NCI-H1436 treated with DMSO at 0.1 percent for 48 hours (cell line): ENCODE data around the gene RNF152.

Source experiments
- DNase-seq: peaks from one replicate; lab custom pipeline; 2025; lab: John Stamatoyannopoulos, UW

RNF152 gene

GRCh38 chr18:61892683-61893308, at the start of gene RNF152:
Gene RNF152 (minus strand): TSS chr18:61893007. CDS start chr18:61816463, 76,544 bp downstream.
- peak; percentile 39 for DNase-seq

GRCh38 chr18:61941948-61942471, 49.2 kb upstream of the RNF152 start:
- DNase-seq, result no peak

DNA sequence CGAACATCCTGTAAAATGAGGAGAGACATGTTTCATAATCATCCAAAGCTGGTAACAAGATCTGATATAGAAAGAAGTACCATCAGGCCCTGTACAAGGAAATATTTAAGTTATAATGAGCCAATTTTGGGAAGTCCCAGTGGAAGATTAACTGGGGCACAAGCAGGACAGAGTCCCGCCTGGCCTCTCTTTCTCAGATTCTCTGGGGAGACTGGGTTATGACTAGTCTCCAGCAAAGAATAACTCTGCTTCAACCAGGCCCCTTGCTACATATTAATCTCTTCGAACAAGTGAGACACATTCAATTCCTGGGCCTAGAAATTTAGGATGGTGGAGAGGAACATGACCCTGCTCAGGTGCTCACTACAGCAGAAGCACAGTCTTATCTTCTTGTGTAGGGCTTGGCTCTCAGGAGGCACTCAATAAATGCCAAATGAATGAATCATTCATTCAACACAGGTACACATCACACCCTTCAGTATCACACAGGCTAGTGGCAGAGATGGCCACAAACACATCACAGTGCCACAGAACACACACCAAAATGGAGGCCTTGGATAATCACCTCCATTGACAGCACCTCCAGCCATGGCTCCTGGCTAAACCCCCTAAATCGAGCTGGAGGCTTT, 46.4 kb upstream of the RNF152 start:
- DNase-seq, result no peak

GRCh38 chr18:61935362-61935761, 42.6 kb upstream of the RNF152 start:
- DNase-seq, result no peak

GRCh38 chr18:61931654-61932379, 39.0 kb upstream of the RNF152 start:
- DNase-seq, result no peak

DNA sequence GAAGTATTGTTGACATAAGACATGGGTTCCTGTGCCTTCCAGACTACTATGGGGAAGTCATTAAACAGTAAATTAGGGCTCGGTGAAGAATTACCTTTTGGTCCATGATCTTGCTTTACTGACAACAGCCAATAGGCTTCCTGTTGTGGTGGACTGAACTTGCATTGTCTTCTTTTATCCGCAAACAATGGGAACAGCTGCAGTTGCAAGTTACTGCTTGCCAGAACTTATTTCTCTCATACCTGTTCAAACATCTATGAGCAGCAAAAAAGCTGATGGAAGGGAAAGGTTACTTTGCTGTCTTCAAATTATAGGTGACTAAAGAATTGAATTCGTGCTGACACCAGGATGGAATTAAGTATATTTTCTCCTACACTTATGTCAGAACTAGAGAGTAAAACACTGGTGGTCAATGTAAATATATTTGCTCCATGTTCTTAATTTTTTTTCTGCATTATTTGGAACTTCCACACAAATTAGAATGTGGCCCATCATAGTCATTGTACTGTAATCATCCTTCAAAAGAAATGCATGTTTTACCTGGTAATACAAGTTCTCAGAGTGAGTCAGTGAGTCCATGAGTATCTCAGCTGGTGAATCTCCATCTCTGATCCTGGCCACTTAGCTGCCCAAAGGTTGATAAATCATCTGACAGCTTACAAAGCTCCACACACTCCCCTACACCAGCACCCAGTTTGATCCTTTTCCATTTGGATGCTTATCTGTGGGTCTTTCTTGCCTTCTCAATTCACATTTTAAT, 37.3 kb upstream of the RNF152 start:
- DNase-seq, result peak; percentile 65

- DNase-seq, result no peak
Observed at GRCh38 chr18:61926532-61926931, 33.7 kb upstream of the RNF152 start.

DNA sequence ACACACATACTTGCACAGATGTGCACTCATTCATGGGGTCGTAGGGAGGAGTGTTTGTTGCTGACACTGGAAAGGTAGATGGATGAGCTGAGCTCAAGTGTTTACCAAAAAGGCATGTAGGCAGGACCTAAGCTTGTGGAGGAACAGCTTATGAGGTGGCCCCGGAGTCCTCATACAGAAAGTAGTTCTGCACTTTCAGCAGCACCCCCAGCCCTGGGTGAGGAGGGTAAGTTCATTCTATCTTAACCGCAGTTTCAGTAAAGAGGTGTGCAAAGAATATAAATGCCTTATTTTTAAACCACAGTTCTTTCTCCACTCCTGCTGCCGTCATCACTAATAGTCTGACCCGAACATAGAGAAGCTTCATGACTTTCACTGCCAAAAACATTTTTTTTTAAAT, 31.7 kb upstream of the RNF152 start:
- DNase-seq, result no peak

DNA sequence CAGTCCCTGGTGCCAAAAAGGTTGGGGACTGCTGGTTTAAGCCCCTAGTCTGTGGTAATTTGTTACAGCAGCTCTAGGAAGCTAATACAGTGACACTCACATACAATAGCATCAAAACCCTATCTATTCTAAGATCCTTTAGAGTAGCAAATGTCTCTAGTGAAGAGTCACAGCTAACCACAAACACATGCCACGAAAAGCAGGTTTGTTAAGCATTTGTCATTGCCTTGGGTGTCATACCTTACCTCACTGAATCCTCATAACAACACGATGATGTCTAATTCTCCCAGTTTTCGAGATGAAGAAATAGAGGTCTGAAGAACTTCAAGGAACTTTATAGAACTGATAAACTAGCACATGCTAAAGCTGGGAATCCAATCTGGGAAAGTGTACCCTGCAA, 29.6 kb upstream of the RNF152 start:
- DNase-seq, result no peak

DNA sequence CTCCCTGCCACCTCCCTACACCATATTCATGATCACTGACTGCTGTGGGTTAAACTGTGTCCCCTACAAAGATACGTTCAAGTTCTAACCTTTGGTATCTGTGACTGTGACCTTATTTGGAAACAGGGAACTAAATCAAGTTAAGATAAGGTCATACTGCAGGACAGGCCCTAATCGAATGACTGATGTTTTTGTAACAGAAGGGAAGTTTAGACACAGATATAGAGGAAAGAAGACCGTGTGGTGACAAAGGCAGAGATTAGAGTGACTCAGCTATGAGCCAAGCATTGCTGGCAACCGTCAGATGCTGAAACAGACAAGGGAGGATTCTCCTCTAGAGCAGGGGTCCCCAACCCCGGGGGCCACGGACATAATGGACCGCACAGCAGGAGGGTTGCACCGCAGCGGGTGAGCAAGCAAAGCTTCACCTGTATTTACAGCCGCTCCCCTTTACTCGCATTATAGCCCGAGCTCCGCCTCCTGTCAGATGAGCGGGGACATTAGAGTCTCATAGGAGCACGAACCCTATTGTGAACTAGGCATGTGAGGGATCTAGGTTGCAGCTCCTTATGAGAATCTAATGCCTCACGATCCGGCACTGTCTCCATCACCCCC, 28.9 kb upstream of the RNF152 start:
- no peak for DNase-seq

DNA sequence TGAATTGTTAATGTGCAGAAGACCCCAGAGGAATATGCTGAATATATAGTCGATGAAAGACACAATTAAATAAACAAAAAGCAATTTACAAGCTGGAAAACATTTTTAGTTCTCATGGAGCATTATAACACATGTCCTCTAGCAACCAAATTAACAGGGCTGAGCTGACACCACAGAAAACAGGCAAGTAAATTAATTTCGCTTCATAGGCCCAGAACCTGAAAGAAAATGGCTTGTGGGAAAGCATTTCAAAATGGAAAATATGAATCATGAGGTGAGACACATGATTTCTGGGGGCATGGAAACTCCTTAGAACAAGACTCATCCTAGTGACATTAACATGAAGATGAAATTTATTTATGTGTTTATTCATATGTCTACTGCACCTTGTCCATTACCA, 25.0 kb upstream of the RNF152 start:
- DNase-seq, result no peak

GRCh38 chr18:61912476-61912875, 19.7 kb upstream of the RNF152 start:
- no peak for DNase-seq

- DNase-seq, result no peak
Observed at GRCh38 chr18:61910101-61910500, 17.3 kb upstream of the RNF152 start.

GRCh38 chr18:61908661-61909060, 15.9 kb upstream of the RNF152 start:
- no peak for DNase-seq

DNA sequence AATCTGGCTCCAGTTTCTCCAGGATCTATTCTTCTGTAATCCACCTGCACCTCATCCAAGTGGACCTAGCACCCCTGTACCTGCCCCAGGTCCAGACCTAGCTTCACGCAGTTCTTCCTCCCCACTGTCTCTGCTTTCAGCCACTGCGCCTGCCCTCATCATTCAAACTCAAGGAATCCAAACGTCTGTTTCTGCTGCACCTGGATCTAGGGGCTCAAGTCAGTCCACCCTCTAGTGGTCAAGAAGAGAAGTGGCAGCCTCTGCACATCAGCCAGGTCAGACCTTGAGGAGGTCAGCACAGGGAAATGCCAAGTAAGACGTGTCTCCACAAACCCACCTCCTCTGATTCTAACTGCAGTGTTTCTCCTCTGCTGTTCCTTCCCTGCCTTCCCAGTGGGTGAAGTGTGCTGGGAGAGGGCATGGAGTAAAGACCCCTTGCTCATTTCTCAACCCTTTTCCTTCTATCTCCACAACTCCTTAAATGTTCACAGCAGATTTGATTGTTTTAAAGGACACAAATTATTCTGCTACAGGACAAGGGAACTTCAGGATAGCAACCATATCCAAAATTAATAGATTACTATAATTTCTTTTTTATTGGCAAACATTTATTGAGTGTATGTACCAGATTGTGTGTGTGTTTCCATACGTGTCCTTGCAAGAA, 8.6 kb upstream of the RNF152 start:
- DNase-seq, result peak; percentile 9

- DNase-seq, result no peak
Observed at GRCh38 chr18:61900504-61901281, 7.9 kb upstream of the RNF152 start.

DNA sequence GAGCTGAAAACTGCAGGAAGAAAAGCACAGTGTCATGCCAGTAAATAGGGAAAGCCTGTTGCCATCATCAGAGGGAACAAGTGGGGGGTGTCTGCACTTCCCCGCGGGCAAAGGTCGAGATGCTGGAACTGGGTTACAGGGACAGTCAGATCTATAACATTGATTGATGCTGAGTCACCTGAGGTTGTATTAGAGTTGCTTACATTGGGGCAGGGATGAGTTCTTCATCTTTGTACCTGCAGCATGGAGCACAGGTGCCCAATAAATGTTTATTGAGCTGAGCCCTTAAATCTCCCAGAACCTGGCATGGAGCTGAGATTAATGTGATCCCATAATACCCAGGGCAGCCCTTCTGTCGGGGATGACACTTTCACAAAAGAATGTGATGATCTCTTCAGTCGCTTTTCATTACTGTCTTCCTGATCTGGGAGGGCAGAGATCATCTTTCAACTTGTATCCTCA, 5.9 kb upstream of the RNF152 start:
- DNase-seq, result no peak

DNA sequence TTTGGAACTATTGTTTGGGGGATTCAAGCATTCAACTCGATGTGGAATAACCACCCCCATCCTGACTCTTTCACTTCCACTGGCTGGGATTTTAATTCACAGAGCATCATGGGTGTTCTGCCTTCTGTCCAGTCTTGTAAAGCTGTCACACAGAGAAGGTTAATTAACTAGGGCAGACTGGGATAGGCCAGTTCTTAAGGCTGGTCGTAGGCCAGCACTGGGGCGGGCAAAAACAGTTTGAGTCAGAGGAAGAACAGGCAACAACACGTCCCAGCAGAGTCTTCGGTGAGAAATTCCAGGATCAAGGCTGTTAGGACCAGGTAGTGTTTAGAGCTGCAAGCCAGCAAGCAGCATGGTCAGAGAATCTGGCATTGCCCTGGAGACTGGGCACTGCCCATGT, 4.0 kb upstream of the RNF152 start:
- no peak for DNase-seq

- DNase-seq, result no peak
Observed at GRCh38 chr18:61896118-61896517, 3.3 kb upstream of the RNF152 start.

DNA sequence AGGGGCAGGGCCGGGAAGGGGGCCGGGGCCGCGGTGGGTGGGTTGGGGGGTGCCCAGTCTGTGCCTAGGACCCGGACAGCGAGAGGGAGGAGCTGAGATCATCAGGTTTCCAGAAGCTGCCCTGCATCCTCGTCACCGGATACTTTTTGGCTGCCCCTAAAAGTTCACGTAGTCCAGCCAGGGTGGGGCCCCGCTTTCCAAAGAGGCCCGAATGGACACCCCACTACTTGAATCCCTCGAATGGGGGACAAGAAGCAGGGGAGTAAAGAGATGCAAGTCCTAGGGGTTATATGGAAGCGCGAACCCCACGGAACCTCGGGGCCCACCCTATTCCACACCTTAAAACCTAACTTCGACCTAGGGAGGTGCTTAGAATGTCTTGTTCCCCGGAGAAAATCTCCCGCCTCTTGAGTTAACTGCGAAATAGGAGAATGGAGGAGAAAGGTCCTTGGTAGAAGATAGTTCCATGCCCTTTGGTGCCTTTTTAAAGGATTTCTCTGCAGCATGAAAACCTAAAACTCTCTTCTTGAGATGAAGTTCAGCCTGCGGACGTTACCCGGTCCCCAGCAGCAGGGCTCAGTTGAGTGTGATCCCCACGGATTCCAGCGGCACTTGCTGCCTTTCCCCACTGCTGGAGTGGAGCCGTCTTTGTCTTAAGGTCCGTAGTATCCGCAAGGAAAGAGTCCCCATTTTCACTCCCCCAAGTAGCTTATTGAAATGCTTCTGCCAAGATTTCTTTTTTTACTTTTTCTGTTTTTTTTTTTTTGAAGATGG, 2.1 kb upstream of the RNF152 start:
- DNase-seq, result no peak
